A549 (cell line): ENCODE results near the gene POLR3GL. TPM values are rescaled to one million over a fixed set of nuclear protein-coding genes. Genes with fewer than 3 reads are reported as not detected.

Experiments used
- ATAC-seq, 2 experiments: fragments of 200-7000 bp in 1 of 2; fragments of >200 bp in 1 of 2; cut with Nextera tagmentation in 1 of 2; cut with Tn5 transposase in 1 of 2; 3 replicates each; pipeline versions ENCODE4 v1.8.0 to v1.9.1; 2018 to 2020; ENCODE audit warnings: mild to moderate bottlenecking in 1 of 2, moderate library complexity in 1 of 2
- CTCF ChIA-PET: fragments of 300-600 bp; sonication (Branson Sonifier 250); formaldehyde crosslinking; extraction: SDS; loops from one replicate; lab custom pipeline; 2021; ENCODE audit warnings: antibody characterized with exemption, inconsistent platforms; lab: Yijun Ruan, JAX
- POLR2A ChIA-PET: fragments of 350-600 bp; formaldehyde crosslinking; extraction: SDS; loops from one replicate; lab custom pipeline; 2021; ENCODE audit warnings: antibody characterized with exemption, inconsistent platforms; lab: Yijun Ruan, JAX
- DNase-seq, 2 experiments: peaks; one replicate each; pipeline versions ENCODE4 v3.0.0 to v3.0.0-alpha.2; 2011 to 2016; ENCODE audit warnings: low read depth in 1 of 2, low spot score in 1 of 2
- FAIRE-seq: peaks from 2 replicates; lab custom pipeline; 2011; peaks lifted over from hg19 to GRCh38; lab: Jason Lieb, UNC
- H3K27ac ChIP-seq, 2 experiments: fragments of >200 bp; sonication (Bioruptor Twin); formaldehyde crosslinking; 3 replicates each; pipeline ENCODE4 v1.5.1; 2016 to 2017
- H3K4me1 ChIP-seq: fragments of >200 bp; sonication (Bioruptor Twin); formaldehyde crosslinking; 3 replicates; pipeline ENCODE4 v1.6.1; 2016
- H3K4me2 ChIP-seq: fragments of >200 bp; sonication (Bioruptor Twin); formaldehyde crosslinking; 3 replicates; pipeline ENCODE4 v1.6.1; 2016
- H3K4me3 ChIP-seq: fragments of >200 bp; sonication (Bioruptor Twin); formaldehyde crosslinking; 3 replicates; pipeline ENCODE4 v1.5.1; 2016
- H3K9me3 ChIP-seq: fragments of >200 bp; sonication (Bioruptor Twin); formaldehyde crosslinking; 3 replicates; pipeline ENCODE4 v1.6.1; 2016
- CBX2 ChIP-seq: fragments of 200-600 bp; sonication (generic); IDR thresholded peaks from 2 replicates; pipeline ENCODE4 v1.6.1; 2016; ENCODE audit warnings: low read depth, mild to moderate bottlenecking, borderline replicate concordance
- CEBPB ChIP-seq, 2 experiments: fragments of >200 bp in 1 of 2; sonication (Bioruptor Twin) in 1 of 2; formaldehyde crosslinking in 1 of 2; IDR thresholded peaks; 2 replicates each; pipeline ENCODE4 v1.6.1; 2012 to 2016
- EHF ChIP-seq: fragments of 250-450 bp; sonication (Bioruptor Pico); IDR thresholded peaks from 2 replicates; pipeline ENCODE4 v1.5.0; 2020; ENCODE audit warnings: mild to moderate bottlenecking
- EHMT2 ChIP-seq: fragments of 200-600 bp; sonication (generic); IDR thresholded peaks from 2 replicates; pipeline ENCODE4 v1.6.1; 2016; ENCODE audit warnings: antibody characterized with exemption, low read depth, mild to moderate bottlenecking, moderate library complexity
- ESRRA ChIP-seq: fragments of 150-350 bp; IDR thresholded peaks from 2 replicates; pipeline ENCODE4 v1.6.1; 2014; ENCODE audit warnings: mild to moderate bottlenecking, low read length, borderline replicate concordance
- FOSL2 ChIP-seq, 2 experiments: fragments of 450-650 bp in 1 of 2; fragments of >200 bp in 1 of 2; sonication (Bioruptor Twin) in 1 of 2; formaldehyde crosslinking; IDR thresholded peaks; 2 replicates each; pipeline versions ENCODE4 v1.5.0 to v1.6.1; 2016 to 2020; ENCODE audit warnings: mild to moderate bottlenecking in 1 of 2, moderate library complexity in 1 of 2
- GATA3 ChIP-seq: IDR thresholded peaks from 2 replicates; pipeline ENCODE4 v1.6.1; 2012; ENCODE audit warnings: borderline replicate concordance
- HOXA7 ChIP-seq: fragments of 250-450 bp; sonication (Bioruptor Pico); IDR thresholded peaks from 2 replicates; pipeline ENCODE4 v1.5.0; 2020; ENCODE audit warnings: mild to moderate bottlenecking, moderate library complexity
- JUNB ChIP-seq: fragments of >200 bp; sonication (Bioruptor Twin); formaldehyde crosslinking; IDR thresholded peaks from 2 replicates; pipeline ENCODE4 v1.6.1; 2016
- KDM1A ChIP-seq: fragments of 200-600 bp; sonication (generic); IDR thresholded peaks from 2 replicates; pipeline ENCODE4 v1.6.1; 2016; ENCODE audit warnings: low read depth, mild to moderate bottlenecking
- KDM5A ChIP-seq: fragments of 200-600 bp; sonication (generic); IDR thresholded peaks from 2 replicates; pipeline ENCODE4 v1.6.1; 2016; ENCODE audit warnings: antibody characterized with exemption, mild to moderate bottlenecking
- MAZ ChIP-seq: fragments of 150-350 bp; IDR thresholded peaks from 2 replicates; pipeline ENCODE4 v1.6.1; 2014; ENCODE audit warnings: antibody characterized with exemption, low read depth, low read length, borderline replicate concordance
- MYC ChIP-seq: IDR thresholded peaks from 2 replicates; pipeline ENCODE4 v1.6.1; 2012; ENCODE audit warnings: mild to moderate bottlenecking, inconsistent platforms, low read length, improper control_type of control experiment, borderline replicate concordance
- NR3C1 ChIP-seq: fragments of >200 bp; sonication (Bioruptor Twin); formaldehyde crosslinking; IDR thresholded peaks from 3 replicates; pipeline ENCODE4 v1.6.1; 2017
- PHF8 ChIP-seq: fragments of 200-600 bp; sonication (generic); IDR thresholded peaks from 2 replicates; pipeline ENCODE4 v1.6.1; 2016; ENCODE audit warnings: low read depth, mild to moderate bottlenecking, antibody characterized with exemption, moderate library complexity, borderline replicate concordance
- RARB ChIP-seq: fragments of 250-450 bp; sonication (Bioruptor Pico); IDR thresholded peaks from 2 replicates; pipeline ENCODE4 v1.8.0; 2021; ENCODE audit warnings: mild to moderate bottlenecking, moderate library complexity
- SREBF2 ChIP-seq: fragments of 450-650 bp; IDR thresholded peaks from 2 replicates; pipeline ENCODE4 v1.6.1; 2014; ENCODE audit warnings: mild to moderate bottlenecking, moderate library complexity
- TFCP2L1 ChIP-seq: fragments of 250-450 bp; sonication (Bioruptor Pico); IDR thresholded peaks from 2 replicates; pipeline ENCODE4 v1.5.0; 2021; ENCODE audit warnings: mild to moderate bottlenecking
- ZFP36 ChIP-seq: fragments of 450-650 bp; IDR thresholded peaks from 2 replicates; pipeline ENCODE4 v1.6.1; 2014; ENCODE audit warnings: borderline replicate concordance; ENCODE audit not compliant: partially characterized antibody
- ZNF302 ChIP-seq: fragments of 250-450 bp; sonication (Bioruptor Pico); IDR thresholded peaks from 2 replicates; pipeline ENCODE4 v1.9.0; 2021; ENCODE audit warnings: inconsistent platforms, mild to moderate bottlenecking, moderate library complexity
- ZSCAN20 ChIP-seq: fragments of 250-450 bp; sonication (Bioruptor Pico); IDR thresholded peaks from 2 replicates; pipeline ENCODE4 v1.8.0; 2022; ENCODE audit warnings: mild to moderate bottlenecking, moderate library complexity
- WGBS: methylation state at CpG from one replicate; pipeline ENCODE4 v1.1.6; 2017; ENCODE audit errors: missing lambda C conversion rate; 5-methylcytosine and 5-hydroxymethylcytosine counted together
- polyA plus RNA-seq, 4 experiments: library from polyadenylated mRNA; depleted of rRNA in 3 of 4; stranded (reverse); fragments of >200 nt; fragmentation: RNase III in 1 of 4; extraction: RNeasy Plus Mini Kit Qiagen cat#74134 plus additional on column Dnase treatment in 1 of 4; gene quantifications; 2 replicates in 3 of 4; 3 replicates in 1 of 4; pipeline ENCODE4 v1.2.3, GENCODE V29; 2011 to 2017
- TF ChIP-seq, protein P1 (sequence below): fragments of 250-450 bp; sonication (Bioruptor Pico); IDR thresholded peaks from 2 replicates; pipeline ENCODE4 v1.5.0; 2020; ENCODE audit warnings: low read depth, mild to moderate bottlenecking, moderate library complexity
- TF ChIP-seq, protein P2 (sequence below): fragments of 150-350 bp; IDR thresholded peaks from 2 replicates; pipeline ENCODE4 v1.6.1; 2014; ENCODE audit warnings: low read depth, mild to moderate bottlenecking, low read length
- TF ChIP-seq, protein P3 (sequence below): fragments of >200 bp; sonication (Bioruptor Twin); formaldehyde crosslinking; IDR thresholded peaks from 3 replicates; pipeline ENCODE4 v1.5.1; 2016

Gene POLR3GL
- polyA plus RNA-seq, 2 of the 4 experiments (the other 2 are of a cell fraction): 12.6 to 15.7 TPM

- ChIA-PET CTCF (interaction anchor here (1.8 to 3.9 kb wide), 6 partner anchors 16 to 113 kb away, joined by 4 to 18 read pairs (median 10); partner anchors contain the start of genes NUDT17 and RBM8A), POLR2A (interaction anchor here (3.8 kb wide), 1 partner anchor 32 kb away, joined by 62 read pairs; the partner anchor contains the start of gene RBM8A)
- DNase-seq (no peak), ATAC-seq (no peak), FAIRE-seq (no peak)
- TF ChIP-seq ZNF302 (CRISPR knock-in tag) (no peak), NR3C1 (no peak), PHF8 (no peak), SREBF2 (no peak), ZSCAN20 (CRISPR knock-in tag) (no peak), CBX2 (no peak)
- H3K4me3 ChIP-seq: no peak overlapping the region
- H3K27ac ChIP-seq: no peak overlapping the region; a peak in 1 of 6 replicates
- H3K4me1 ChIP-seq: peaks cover 56% of the 10 kb centered on the region
- H3K4me2 ChIP-seq: no peak overlapping the region; the same call in 2 of the 3 replicates
- no peaks in the 10 kb centered on the region for H3K9me3 ChIP-seq
Observed at GRCh38 chr1:145959333-145959732, 5.2 kb upstream of the POLR3GL start.

GRCh38 chr1:145959957-145960467, 4.5 kb upstream of the POLR3GL start:
- peak overlapping the region; percentile 82 to 85 for H3K27ac ChIP-seq
- TF ChIP-seq TFCP2L1 (CRISPR knock-in tag): no peak
- no peak for TF ChIP-seq GATA3
- no peak for TF ChIP-seq NR3C1
- TF ChIP-seq ZSCAN20 (CRISPR knock-in tag): no peak
- TF ChIP-seq, protein P1, sequence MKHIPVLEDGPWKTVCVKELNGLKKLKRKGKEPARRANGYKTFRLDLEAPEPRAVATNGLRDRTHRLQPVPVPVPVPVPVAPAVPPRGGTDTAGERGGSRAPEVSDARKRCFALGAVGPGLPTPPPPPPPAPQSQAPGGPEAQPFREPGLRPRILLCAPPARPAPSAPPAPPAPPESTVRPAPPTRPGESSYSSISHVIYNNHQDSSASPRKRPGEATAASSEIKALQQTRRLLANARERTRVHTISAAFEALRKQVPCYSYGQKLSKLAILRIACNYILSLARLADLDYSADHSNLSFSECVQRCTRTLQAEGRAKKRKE (CRISPR knock-in tag): no peak
- TF ChIP-seq, protein P2, sequence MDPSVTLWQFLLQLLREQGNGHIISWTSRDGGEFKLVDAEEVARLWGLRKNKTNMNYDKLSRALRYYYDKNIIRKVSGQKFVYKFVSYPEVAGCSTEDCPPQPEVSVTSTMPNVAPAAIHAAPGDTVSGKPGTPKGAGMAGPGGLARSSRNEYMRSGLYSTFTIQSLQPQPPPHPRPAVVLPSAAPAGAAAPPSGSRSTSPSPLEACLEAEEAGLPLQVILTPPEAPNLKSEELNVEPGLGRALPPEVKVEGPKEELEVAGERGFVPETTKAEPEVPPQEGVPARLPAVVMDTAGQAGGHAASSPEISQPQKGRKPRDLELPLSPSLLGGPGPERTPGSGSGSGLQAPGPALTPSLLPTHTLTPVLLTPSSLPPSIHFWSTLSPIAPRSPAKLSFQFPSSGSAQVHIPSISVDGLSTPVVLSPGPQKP: no peak
- TF ChIP-seq MYC: no peak
- no peak for TF ChIP-seq KDM5A
- no peak for TF ChIP-seq EHMT2
- no peak for TF ChIP-seq JUNB
- no peak for TF ChIP-seq CBX2
- ATAC-seq (peak; percentile 0; a peak in 4 of 6 replicates), DNase-seq (no peak), FAIRE-seq (no peak)
- POLR2A ChIA-PET: interaction anchor here (0.8 to 3.8 kb wide), 2 partner anchors 33 to 41 kb away, joined by 5 to 62 read pairs; partner anchors contain the start of genes PEX11B and RBM8A
- WGBS: 49% methylated on average over 2 of the region's 12 CpGs
- H3K4me1 ChIP-seq: peaks cover 56% of the 10 kb centered on the region
- H3K4me3 ChIP-seq: peak overlapping the region; percentile 73
- H3K4me2 ChIP-seq: peak overlapping the region; percentile 92
- CTCF ChIA-PET: interaction anchor here (1.8 to 3.1 kb wide), 2 partner anchors 17 to 47 kb away, joined by 4 to 18 read pairs; no protein-coding TSS in a partner anchor
- H3K9me3 ChIP-seq: no peaks in the 10 kb centered on the region

DNA sequence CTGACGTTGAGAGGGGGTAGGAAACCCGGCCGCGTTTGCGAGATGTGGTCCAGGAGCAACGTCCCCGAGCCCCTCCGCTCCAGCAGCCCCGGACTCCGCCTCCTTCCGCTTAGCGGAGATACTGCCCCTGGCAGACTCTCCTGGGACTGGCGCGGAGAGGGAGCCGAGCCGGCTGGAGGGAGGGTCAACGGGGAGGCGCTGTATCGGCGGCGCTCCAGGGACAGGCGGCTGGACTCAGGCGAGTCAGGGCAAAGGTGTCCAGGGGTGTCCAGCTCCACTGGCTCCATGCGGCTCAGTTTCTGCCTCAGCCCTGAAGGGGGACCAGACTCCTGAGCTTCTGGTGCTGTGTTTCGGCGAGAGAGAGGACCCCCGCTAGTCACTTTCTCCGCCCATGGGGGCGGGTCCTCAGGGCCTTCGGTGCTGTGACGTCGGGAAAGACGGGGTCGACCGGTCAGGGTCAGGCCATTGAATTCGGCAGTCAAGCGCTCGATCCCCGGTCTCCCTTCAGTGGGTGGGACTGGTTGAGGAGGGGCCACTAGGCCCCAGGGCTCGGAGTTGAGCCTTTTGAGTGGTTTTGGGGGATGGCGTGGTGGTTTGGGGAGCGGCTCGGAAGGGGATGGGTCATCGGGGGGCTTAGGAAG, 3.9 kb upstream of the POLR3GL start:
- WGBS: 4% methylated on average over 21 of the region's 44 CpGs
- TF ChIP-seq, protein P3, sequence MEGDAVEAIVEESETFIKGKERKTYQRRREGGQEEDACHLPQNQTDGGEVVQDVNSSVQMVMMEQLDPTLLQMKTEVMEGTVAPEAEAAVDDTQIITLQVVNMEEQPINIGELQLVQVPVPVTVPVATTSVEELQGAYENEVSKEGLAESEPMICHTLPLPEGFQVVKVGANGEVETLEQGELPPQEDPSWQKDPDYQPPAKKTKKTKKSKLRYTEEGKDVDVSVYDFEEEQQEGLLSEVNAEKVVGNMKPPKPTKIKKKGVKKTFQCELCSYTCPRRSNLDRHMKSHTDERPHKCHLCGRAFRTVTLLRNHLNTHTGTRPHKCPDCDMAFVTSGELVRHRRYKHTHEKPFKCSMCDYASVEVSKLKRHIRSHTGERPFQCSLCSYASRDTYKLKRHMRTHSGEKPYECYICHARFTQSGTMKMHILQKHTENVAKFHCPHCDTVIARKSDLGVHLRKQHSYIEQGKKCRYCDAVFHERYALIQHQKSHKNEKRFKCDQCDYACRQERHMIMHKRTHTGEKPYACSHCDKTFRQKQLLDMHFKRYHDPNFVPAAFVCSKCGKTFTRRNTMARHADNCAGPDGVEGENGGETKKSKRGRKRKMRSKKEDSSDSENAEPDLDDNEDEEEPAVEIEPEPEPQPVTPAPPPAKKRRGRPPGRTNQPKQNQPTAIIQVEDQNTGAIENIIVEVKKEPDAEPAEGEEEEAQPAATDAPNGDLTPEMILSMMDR: no peak; the same call in 2 of the 3 replicates
- no peak for TF ChIP-seq ZNF302 (CRISPR knock-in tag)
- TF ChIP-seq KDM1A: no peak
- TF ChIP-seq CBX2: no peak
- TF ChIP-seq, protein P2: no peak
- TF ChIP-seq RARB (CRISPR knock-in tag): 0 out of 2 replicates have a peak, but pooled peaks have one; percentile 37
- TF ChIP-seq HOXA7 (CRISPR knock-in tag): no peak
- TF ChIP-seq MAZ: no peak
- peak; percentile 36 for TF ChIP-seq PHF8
- TF ChIP-seq CEBPB (IDR thresholded peaks at IDR 0.05): no peak
- TF ChIP-seq ESRRA: no peak
- no peak for TF ChIP-seq EHF (CRISPR knock-in tag)
- TF ChIP-seq NR3C1: no peak
- TF ChIP-seq FOSL2 (IDR thresholded peaks at IDR 0.05): no peak
- TF ChIP-seq FOSL2 (CRISPR knock-in tag; IDR thresholded peaks at IDR 0.05): no peak
- TF ChIP-seq ZFP36: no peak
- no peak for TF ChIP-seq TFCP2L1 (CRISPR knock-in tag)

More for the DNA sequence above, 3.9 kb upstream of the POLR3GL start:
- H3K27ac ChIP-seq: peak overlapping the region; percentile 82 to 85
- H3K4me2 ChIP-seq: peak overlapping the region; percentile 92
- ChIA-PET CTCF (interaction anchor here (1.8 kb wide), 1 partner anchor 47 kb away, joined by 4 read pairs; no protein-coding TSS in a partner anchor), POLR2A (interaction anchor here (0.8 to 3.8 kb wide), 2 partner anchors 33 to 42 kb away, joined by 5 to 62 read pairs; partner anchors contain the start of genes PEX11B and RBM8A)
- DNase-seq: peak; percentile 67 to 91
- ATAC-seq: peak; percentile 45 to 70
- no peaks in the 10 kb centered on the region for H3K9me3 ChIP-seq
- no peak for FAIRE-seq
- peak overlapping the region; percentile 73 for H3K4me3 ChIP-seq
- peaks cover 58% of the 10 kb centered on the region for H3K4me1 ChIP-seq
